Hematopoietic multipotent progenitor cell (in vitro differentiated cells): Measurements from ENCODE around the gene FAM98A. TPM values are rescaled to one million over a fixed set of nuclear protein-coding genes. Genes with fewer than 3 reads are reported as not detected.

ENCODE experiments used
- small RNA-seq: library from RNA; depleted of rRNA; stranded (forward); fragments of <200 nt; gene quantifications from one replicate; pipeline ENCODE3, GENCODE V24; 2012
- total RNA-seq: library from RNA; depleted of rRNA; stranded (reverse); fragments of >200 nt; gene quantifications from one replicate; pipeline ENCODE4 v1.2.3, GENCODE V29; 2012

Gene FAM98A
- total RNA-seq, 1 donor: 3.5 TPM

Small RNA genes within 50 kb of the gene (small RNA-seq; reads per million reads assigned to genes)
- not detected for gene ATP6V0E1P3

Other genes starting within 250 kb of the FAM98A start
- 5.7 TPM for gene RASGRP3, start 122.7 kb downstream of the FAM98A start, total RNA-seq